Frontal cortex (tissue), 4 donors: Measurements from ENCODE around the gene CYGB. TPM values are rescaled to one million over a fixed set of nuclear protein-coding genes. Genes with fewer than 3 reads are reported as not detected.

ENCODE experiments used
- DNase-seq, 2 donors: peaks; one replicate each; pipeline ENCODE4 v3.0.0; 2012; ENCODE audit warnings: low spot score in 2 of 2
- FAIRE-seq: peaks from 2 replicates; lab custom pipeline; 2012; peaks lifted over from hg19 to GRCh38; lab: Jason Lieb, UNC
- small RNA-seq: library from RNA; depleted of rRNA; stranded (forward); fragments of <200 nt; gene quantifications from one replicate; pipeline ENCODE3, GENCODE V24; 2014
- total RNA-seq: library from RNA; depleted of rRNA; stranded (reverse); fragments of >200 nt; gene quantifications from one replicate; pipeline ENCODE4 v1.2.3, GENCODE V29; 2014
- donor health status: control.
- donor health status: control.
- donor health status: control.

CYGB gene
- total RNA-seq, 1 donor from 2014 or later: 3.3 TPM

- FAIRE-seq (no peak), DNase-seq (no peak)
Observed at GRCh38 chr17:76492123-76492988, 45.2 kb downstream of the CYGB start.

GRCh38 chr17:76491271-76492122 is 46.0 kb downstream of the CYGB start:
- DNase-seq: no peak
- no peak for FAIRE-seq

GRCh38 chr17:76490112-76490710 is 47.3 kb downstream of the CYGB start:
- DNase-seq: no peak
- no peak for FAIRE-seq

- FAIRE-seq (no peak), DNase-seq (no peak)
Observed at GRCh38 chr17:76487451-76488192, 49.9 kb downstream of the CYGB start.

- no peak for DNase-seq
- no peak for FAIRE-seq
Observed at GRCh38 chr17:76485569-76485968, 51.9 kb downstream of the CYGB start.

- no peak for FAIRE-seq
- no peak for DNase-seq
Observed at GRCh38 chr17:76484228-76484725, 53.2 kb downstream of the CYGB start.

- DNase-seq: no peak
- no peak for FAIRE-seq
Observed at GRCh38 chr17:76481071-76481655, 56.3 kb downstream of the CYGB start.

GRCh38 chr17:76480632-76481031 is 56.9 kb downstream of the CYGB start:
- DNase-seq (no peak), FAIRE-seq (no peak)

GRCh38 chr17:76479515-76480060 is 57.9 kb downstream of the CYGB start:
- FAIRE-seq: no peak
- no peak for DNase-seq

GRCh38 chr17:76478730-76479514 is 58.6 kb downstream of the CYGB start:
- FAIRE-seq (no peak), DNase-seq (no peak)

- FAIRE-seq (no peak), DNase-seq (no peak)
Observed at GRCh38 chr17:76478097-76478496, 59.4 kb downstream of the CYGB start.

- no peak for DNase-seq
- no peak for FAIRE-seq
Observed at GRCh38 chr17:76477576-76477975, 59.9 kb downstream of the CYGB start.

Small RNAs within 50 kb of the gene (small RNA-seq; reads per million reads assigned to genes)
- not detected for gene SNORD1A
- gene SNORD1B: 272 reads per million, percentile 99 among the genes with 10 or more reads in this experiment

Other genes with a start within 250 kb of the CYGB start
- gene QRICH2, start 229.4 kb downstream of the CYGB start, total RNA-seq: 6.9 TPM
- gene PRPSAP1, start 183.8 kb downstream of the CYGB start, total RNA-seq: 52.2 TPM
- 1.6 TPM for gene SPHK1, start 153.1 kb downstream of the CYGB start, total RNA-seq
- 37.5 TPM for gene UBE2O, start 84.6 kb downstream of the CYGB start, total RNA-seq
- not detected for gene AANAT, start 70.1 kb downstream of the CYGB start, total RNA-seq
- gene RHBDF2, start 36.3 kb downstream of the CYGB start, total RNA-seq: 1.6 TPM
- 2.4 TPM for gene PRCD, start 2.3 kb upstream of the CYGB start, total RNA-seq
- gene ST6GALNAC2, start 48.2 kb upstream of the CYGB start, total RNA-seq: not detected
- gene ST6GALNAC1, start 106.0 kb upstream of the CYGB start, total RNA-seq: 0.82 TPM
- 45.7 TPM for gene MXRA7, start 173.3 kb upstream of the CYGB start, total RNA-seq
- gene JMJD6, start 188.9 kb upstream of the CYGB start, total RNA-seq: 17.5 TPM
- 14.7 TPM for gene METTL23, start 189.1 kb upstream of the CYGB start, total RNA-seq
- 86.4 TPM for gene SRSF2, start 199.6 kb upstream of the CYGB start, total RNA-seq
- gene MFSD11, start 200.4 kb upstream of the CYGB start, total RNA-seq: 73.0 TPM